ENCODE results near the gene IFNGR1.
"Not testable (repeated sequence)": the region's sequence is repeated elsewhere in the genome, so short reads cannot be mapped to it uniquely, and the experiment has no call there.

IFNGR1 gene

DNA sequence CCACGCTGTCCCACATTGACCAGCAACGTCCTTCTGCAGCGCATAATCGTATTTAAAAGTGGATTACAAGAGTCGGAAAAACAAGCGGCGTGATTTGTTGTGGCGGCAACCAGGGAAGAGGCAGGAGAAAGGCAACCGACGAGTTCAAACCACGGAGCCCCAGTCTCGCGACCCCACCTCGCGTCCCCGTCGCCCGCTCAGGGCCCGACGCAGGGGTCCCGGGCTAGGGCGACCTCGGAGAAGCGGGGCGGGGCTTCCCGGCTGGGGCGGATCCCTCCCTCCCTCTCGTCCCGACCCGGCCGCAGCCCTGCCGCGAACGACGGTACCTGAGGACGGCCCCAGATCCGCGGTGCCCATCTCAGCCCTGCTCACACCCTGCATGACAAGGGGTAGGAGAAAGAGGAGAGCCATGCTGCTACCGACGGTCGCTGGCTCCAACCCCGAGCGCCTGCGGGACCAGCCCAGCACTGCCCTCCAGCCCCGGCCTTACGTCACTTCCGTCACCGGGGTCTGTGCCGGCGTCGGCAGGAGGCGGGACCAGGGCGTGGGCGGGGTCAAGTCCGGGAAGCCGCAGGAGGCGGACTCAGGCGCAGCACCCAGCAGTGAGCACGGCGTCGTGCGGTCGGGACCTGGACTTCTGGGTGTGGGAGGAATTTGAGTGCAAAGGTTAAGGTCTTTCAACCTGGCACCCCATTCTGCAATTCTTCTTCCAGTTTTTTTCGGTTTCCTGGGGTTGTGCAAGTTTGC, at the start of gene IFNGR1:
IFNGR1 (minus strand) TSS at position 469 of the 747 bp plus-strand sequence; CDS start at position 411, 58 bp downstream.
- peak; percentile 86 for DNase-seq (ENCODE audit: low spot score)

DNA sequence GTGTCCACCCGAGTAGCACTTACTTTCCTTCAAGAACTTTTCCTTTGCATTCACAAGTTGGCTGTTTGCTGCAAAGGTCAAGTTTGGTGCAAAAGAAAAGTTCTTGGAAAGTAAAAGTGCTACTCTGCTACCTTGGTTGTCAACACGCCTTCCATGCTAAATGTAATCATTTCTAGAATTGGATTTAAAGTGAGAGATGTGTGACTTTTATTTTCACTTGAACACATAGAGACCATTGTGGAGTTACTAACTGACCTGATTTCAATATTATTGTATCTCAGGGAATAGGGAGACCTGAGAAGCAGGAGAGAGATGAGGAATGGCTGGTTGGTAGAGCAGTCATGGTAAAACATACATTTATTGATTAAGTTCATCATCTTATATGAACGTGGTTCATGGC, 49.7 kb upstream of the IFNGR1 start:
- DNase-seq (ENCODE audit: low spot score): no peak

DNA sequence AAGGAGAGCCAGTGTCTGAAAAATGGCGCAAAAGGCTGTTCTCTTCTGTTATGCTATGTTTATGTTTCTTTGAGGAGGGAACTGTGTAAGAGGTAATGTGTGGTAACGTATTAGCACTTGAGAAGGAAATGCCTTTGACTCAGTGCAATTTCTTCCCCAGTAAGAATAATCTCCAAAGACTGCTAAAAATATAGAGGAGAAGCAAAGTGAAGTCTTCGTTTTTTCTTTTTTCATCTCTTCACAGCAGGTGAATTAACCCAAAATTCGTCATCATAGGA, 47.1 kb upstream of the IFNGR1 start:
- no peak for DNase-seq (ENCODE audit: low spot score)

DNA sequence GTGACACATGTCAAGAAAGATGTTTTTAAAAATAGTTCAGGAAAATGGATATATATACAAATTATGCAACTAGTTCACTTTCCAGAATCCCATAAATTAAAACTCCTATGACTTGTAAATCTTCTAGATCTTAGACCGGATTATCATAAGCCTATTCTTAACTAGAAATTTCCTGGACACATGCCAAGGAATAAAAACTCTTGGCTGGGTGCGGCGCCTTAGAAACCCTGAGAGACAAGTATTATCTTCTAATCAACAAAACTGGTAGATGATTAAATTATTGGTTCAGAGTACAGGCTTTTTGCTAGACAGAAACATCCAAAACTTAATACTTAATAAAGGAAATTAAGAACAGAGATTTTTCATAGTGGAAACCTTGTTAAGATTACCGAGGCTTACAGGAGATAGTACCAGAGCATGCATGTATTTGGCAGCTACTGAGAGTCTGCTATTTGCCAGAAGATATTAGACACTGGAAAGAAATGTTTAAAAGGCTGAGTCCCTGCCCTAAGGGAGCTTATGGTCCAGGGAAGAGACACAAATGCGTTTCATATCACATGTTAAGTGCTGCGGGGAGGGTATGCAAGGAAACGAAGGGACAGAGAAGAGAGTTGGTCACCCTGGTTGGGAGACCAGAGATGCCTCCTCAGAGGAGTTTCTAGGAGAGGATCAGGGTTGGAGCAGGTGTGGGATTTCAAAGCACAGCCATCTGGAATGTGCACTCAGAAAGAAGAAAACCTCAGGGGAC, 46.5 kb upstream of the IFNGR1 start:
- no peak for DNase-seq (ENCODE audit: low spot score)

DNA sequence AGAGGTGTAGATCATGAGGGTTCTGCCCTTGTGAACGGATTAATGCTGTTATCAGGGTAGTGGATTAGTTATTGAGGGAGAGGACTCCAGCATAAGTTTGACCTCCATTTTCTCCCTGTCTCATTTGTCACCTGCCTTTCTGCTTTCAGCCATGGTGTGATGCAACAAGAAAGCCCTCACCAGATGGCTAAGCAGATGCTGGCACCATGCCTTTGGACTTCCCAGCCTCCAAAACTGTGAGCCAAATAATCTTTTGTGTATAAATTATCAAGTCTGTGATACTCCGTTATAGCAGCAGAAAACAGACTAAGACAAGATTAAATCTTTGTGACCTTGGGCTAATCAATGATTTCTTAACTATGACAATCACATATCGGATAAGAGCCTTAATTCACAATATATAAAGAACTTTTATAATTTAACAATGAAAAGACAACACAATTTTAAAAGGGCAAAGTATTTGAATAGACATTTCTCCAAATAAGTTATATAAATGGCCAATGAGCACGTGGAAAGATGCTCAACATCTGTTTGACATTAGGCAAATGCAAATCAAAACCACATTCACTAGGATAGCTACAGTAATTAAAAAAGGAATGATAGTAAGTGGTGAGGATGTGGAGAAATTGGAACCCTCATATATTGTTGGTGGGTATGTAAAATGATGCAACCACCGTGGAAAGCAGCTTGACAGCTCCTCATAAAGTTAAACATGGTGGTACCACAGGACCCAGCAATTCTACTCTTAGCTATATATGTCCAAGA, 45.3 kb upstream of the IFNGR1 start:
- DNase-seq (ENCODE audit: low spot score): no peak

DNA sequence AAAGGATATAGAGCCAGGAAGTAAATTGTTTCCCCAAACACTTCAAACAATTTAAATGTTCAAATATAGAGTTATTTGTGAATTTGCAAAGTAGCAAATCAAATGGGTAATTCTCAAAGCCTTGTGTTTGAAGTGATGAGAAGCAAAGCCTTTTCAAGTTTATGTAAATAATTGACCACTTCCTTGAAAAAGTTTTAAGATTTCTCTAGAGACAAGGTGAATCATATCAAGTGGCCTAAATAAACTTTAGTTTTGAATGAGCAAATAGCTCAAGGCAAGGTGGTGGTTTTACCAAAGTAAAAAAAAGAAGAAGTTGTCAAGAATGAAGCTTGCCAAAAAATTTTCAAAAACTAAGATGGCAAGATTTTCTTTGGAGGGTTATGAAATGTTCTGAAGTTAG, 42.6 kb upstream of the IFNGR1 start:
- no peak for DNase-seq (ENCODE audit: low spot score)

DNA sequence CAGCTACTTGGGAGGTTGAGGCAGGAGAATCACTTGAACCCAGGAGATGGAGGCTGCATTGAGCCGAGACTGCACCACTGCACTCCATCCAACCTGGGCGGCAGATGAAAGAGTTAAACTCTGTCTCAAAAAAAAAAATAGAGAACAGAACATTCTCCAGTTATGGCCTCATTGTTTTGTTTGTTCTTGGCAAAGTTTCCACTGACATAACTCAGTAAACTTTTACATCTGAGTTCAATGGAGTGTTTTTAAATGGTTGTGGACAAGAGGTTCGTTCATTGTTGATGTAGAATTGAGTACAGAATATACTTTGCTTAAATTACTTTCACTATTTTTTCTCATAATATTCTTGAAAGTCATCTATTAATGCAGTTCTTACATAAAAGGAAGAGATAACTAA, 42.2 kb upstream of the IFNGR1 start:
- no peak for DNase-seq (ENCODE audit: low spot score)

DNA sequence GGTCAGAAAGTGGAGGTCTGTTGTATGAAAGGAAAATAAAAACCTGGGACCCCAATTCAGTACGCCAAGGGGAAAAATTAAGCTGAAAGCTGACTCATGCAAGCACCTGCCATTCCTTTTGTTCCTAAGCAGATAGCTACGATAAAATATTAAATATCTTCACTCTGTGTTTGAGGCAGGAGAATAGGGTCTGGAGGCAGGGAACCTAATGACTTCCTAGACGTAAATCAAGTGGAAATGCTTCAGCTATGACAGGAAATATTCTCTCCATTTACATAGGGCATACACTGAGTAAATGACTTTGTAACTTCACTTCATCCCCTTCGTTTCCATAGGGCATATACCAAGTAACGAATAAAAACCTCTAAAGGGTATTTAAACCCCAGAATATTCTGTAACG, 41.0 kb upstream of the IFNGR1 start:
- DNase-seq (ENCODE audit: low spot score): no peak

DNA sequence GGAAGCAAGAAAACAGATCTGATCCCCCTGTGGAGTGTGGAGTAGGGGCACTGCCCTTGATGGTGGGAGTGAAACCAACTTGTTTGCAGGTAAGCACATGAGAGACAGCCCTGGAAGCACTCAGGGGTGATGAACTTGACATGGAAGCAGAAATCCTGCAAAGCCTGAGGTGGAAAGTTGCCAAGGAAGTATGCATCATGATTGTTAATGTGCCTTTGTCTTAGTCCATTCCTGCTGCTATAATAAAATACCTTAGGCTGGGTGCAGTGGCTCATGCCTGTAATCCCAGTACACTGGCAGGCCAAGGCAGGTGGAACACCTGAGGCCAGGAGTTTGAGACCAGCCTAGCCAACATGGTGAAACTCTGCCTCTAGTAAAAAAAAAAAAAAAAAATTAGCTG, 40.2 kb upstream of the IFNGR1 start:
- no peak for DNase-seq (ENCODE audit: low spot score)

DNA sequence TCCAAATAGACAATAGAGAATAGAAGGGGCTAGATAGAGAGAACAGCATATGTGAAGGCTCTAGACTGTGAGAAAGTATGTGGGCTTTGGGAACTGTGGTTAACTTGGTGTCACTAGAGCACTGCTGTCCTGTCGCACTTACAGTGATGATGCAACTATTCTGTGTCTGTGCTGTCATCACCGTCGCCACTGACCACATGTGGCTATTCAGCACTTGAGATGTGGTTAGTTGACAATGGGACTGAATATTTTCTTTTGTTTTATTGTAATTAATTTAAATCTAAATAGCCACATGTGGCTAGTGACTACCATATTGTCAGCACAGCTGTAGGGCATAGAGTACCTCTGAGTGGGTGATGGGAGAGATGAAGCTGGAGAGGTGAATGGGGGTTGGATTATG, 39.0 kb upstream of the IFNGR1 start:
- DNase-seq (ENCODE audit: low spot score): no peak

DNA sequence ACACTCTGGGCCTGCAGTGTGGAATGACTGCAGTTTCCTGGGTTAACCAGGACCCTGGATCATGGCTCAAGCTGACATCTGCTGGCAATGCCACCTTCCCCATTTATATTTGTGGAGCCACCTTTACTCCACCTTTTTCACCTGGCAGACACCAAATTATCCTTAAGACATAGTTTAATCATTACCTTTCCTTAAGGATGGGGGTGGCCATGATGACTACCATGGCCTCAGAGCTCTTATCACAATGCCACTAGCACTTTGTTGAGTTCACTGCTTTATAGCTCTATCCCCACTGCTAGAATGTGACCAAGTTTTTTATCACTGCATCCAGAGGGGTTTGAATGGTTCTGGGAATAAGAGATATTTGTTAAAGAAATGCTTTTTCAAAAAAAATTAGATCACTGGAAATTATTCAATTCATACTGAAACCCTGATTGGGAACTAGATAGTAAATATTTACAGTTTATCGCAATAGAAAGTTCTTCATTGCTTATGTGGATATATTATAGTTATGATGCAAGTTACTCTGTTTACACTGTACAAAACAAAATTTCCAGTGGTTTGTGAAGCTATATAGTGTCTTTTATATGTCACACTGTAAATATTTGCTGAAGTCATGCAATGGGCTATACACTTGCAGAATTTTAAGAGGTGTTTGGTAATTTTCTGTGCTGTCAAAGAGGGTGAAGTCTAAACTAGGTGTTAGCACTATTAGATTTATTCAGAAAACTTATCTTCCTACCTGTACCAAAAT, 37.3 kb upstream of the IFNGR1 start:
- no peak for DNase-seq (ENCODE audit: low spot score)

DNA sequence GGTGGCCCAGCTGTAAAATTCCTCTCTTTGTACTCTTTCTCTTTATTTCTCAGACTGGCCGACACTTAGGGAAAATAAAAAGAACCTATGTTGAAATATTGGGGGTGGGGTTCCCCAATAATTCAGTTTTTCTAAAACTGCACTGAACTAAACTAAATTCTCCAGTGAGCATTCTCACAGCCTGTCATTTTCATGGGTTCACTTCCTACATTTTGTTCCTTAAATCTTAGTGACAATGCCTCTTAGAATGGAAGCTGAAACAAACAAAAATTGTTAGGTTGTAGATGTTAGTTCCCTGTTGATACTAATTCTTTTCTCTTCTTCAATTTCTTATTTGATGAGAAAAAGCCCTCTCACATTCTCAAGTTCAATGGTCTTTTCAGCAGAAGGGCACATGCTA, 35.8 kb upstream of the IFNGR1 start:
- DNase-seq (ENCODE audit: low spot score): no peak

DNA sequence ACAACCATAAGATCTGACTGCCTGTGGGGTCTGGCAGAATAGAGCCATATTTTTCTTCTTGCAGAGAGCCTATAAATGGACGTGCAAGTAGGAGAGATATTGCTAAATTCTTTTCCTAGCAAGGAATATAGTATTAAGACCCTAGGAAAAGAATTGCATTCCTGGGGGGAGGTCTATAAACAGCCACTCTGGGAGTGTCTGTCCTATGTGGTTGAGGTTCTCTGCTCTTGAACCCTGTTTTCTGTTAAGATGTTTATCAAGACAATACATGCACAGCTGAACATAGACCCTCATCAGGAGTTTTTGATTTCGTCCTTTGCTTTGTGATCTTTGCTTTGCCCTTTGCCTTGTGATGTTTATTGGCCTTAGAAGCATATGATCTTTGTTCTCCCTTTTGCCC, 35.2 kb upstream of the IFNGR1 start:
- DNase-seq (ENCODE audit: low spot score): not testable (repeated sequence)

DNA sequence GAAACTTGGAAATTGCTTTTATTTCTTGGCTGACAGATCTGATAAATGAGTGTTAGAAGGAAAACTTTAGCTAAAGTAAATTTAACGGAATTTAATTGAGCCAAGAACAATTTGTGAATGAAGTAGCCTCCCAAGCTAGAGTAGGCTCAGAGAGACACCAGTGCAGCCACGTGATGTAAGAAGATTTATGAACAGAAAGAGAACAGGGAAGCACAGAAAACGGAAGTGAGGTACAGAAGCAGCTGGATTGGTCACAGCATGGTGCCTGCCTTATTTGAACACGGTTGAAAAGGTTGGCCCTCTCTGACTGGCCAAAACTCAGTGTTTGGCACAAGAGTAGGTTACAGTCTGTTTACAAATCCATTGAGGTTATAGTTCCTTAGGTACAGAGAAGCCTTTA, 29.5 kb upstream of the IFNGR1 start:
- DNase-seq (ENCODE audit: low spot score): no peak

DNA sequence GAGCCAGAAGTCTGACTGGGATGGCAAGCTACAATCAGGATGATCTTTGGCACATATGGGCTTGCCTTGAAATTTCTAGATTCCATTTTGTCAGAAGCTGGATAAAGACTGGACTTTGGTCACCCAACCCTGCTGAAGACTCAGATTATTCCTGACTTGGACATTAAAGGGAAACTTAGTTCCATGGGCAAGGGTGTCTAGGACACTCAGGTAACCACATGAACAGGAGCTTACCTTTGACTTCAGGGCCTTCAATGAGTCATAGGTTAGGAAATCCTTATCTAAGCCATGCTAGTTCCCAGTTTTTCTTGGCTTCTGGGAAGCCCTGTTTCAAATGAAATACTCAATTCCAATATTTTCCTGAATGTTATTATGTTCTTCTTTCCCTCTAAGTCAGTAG, 28.5 kb upstream of the IFNGR1 start:
- no peak for DNase-seq (ENCODE audit: low spot score)

DNA sequence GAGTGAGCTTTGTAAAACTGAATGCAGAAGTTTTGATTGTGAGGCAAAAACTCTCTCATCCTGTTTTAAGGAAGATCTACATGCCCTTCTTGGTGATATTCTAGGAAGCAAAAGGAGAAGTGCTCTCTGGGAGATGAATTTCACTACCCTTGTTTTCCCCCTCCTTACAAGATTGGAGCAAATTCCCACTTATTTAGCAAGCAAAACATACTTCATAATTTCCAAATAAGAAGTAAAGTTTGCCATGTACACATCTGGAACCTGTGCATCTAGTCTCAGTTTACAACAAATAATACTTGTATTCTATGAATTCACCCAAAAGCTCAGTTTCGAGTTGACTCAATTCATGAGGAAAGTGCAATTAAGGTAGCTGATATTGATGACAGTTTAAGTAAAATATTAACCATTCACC, 27.6 kb upstream of the IFNGR1 start:
- no peak for DNase-seq (ENCODE audit: low spot score)

DNA sequence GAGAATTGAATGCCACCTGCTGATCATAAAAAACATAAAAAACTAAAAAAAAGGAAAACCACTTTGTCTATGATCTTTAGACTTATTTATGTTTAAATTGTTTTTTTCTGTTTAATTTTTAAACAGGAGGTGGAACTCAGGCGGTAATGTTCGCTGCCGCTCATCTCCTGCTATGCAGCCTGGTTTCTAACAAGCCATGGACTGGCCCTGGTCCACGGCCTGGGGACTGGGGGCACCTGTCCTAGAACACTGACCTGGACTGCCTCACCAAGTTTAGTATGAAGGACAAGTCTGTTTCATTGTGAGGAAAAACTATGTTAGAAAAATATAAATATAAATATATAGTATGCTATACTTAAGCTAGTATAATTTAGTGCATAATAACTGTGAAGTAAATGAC, 27.0 kb upstream of the IFNGR1 start:
- no peak for DNase-seq (ENCODE audit: low spot score)

DNA sequence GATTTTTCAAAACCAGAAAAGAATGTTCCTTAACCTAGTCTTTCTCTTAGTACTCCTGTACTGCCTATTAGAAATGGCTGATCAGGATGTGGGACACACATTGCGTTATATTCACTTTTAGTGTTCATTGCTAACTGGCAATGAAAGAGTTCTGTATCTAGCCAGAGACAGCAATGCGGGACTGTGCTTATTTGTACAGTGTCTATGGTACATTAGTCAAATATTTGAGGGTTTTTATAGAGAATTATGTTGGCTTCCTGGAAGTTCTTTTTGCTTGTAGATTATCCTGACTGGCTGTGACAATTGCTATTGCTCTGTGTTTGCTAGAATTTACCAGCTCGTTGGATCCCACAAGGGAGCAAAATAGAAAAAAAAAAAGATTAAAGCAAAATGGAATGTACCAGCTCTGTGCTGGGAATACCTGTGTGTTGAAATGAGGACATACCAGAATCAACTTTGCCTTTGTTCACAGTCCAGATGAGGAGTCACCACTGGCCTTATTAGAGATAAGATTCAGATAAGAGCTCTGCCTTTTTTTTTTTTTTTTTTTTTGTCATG, 22.4 kb upstream of the IFNGR1 start:
- no peak for DNase-seq (ENCODE audit: low spot score)

DNA sequence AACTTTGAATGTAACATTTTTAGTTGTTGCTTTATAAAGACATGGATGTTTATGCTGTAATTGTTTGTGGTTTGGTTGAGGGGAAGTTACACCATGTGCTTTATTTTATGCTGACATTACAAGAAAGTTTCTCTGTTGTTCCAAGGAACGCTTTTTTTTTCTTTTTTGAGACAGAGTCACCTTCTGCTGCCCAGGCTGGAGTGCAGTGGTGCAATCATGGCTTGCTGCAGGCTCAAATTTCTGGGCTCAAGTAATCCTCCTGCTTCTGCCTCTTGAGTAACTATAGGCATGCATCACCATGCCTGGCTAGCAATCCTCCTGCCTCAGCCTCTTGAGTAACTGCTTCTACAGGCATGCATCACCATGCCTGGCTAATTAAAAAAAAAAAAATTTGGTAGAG, 21.0 kb upstream of the IFNGR1 start:
- DNase-seq (ENCODE audit: low spot score): no peak

DNA sequence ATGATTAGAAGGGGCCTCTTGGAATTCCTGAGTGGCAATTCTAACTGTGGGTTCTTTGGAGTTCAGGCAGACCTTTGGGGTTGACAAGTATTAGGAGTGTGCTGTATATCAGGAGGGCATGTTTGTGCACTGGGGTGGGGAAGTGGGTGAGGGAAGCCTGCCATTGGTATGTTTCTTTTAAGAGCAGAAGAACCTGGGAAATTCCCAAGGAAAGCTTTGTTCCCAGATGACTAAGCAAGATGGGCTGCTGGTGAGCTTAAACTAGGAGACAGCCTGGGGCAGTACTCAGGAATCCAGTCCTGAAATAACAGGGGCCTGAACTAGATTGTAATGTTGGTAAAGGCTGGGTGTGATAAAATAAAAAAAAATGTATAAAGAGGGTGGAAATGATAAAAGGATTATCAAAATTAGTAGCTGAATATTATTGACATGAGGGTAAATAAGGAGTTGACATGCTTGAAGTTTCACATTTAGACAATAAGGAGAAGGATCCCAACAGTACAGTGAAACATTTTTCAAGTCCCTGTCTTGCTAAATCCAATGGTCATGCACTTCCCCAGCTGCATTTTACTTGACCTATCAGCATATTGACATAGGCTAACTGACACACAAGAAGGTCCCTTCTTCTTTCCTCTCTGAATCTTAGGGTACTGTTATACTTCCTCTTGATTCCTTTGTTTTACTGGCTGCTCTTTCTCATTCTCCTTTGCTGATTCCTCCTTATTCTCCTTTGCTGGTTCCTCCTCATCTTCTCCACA, 18.4 kb upstream of the IFNGR1 start:
- no peak for DNase-seq (ENCODE audit: low spot score)

DNA sequence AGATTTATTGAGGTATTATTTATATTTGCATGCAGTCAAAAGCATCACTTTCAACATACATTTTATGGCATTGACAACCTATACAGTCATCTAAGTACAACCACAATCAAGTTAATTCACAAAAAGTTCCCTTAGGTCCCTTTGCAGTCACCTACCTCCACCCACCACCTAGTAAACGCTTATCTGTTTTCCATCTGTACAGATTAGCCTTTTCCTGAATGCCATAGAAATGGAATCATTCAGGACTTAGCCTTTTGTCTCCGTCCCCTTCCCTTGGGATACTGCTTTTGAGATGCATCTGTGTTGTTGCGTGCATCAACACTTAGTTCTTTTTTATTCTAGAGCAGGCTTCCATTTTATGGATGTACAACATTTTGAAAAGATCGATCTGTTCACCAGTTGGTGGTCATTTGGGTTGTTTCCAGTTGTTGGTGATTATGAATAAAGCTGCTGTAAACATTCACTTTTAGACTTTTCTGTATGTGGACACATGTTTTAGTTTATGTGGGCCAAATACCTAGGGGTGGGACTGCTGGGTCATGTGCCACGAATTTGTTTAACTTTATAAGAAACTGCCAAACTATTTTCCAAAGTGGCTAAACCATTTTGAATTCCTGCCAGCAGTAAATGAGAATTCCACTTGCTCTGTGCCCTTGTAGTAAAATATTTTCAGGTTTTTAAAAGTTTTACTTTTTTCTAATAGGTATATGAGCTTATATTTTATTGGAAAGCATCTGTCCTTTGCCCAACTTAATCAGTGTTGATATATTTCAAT, 17.6 kb upstream of the IFNGR1 start:
- no peak for DNase-seq (ENCODE audit: low spot score)

Measured in kidney capillary endothelial cell (primary cell).